Endothelial cell of umbilical vein (primary cell): Measurements from ENCODE around the gene FSIP1. TPM values are rescaled to one million over a fixed set of nuclear protein-coding genes. Genes with fewer than 3 reads are reported as not detected.

Experiments
- BruUV-seq: library from RNA; stranded (reverse); fragments of 400-500 nt; replicated peaks from 2 replicates; lab custom pipeline; 2021; lab: Mats Ljungman, UMichigan
- CTCF ChIA-PET: fragments of 300-600, 350-600 bp; sonication (Branson Sonifier 250); formaldehyde crosslinking; loops from one replicate; lab custom pipeline; 2021; ENCODE audit warnings: antibody characterized with exemption, inconsistent platforms; lab: Charles Lee
- POLR2A ChIA-PET: fragments of 300-600, 350-600 bp; sonication (Branson Sonifier 250); formaldehyde crosslinking; loops from one replicate; lab custom pipeline; 2021; ENCODE audit warnings: antibody characterized with exemption, inconsistent platforms; lab: Charles Lee
- DNase-seq: peaks from one replicate; pipeline ENCODE4 v3.0.0-alpha.2; 2011; ENCODE audit warnings: low read depth, low spot score
- FAIRE-seq: peaks from 2 replicates; lab custom pipeline; 2011; peaks lifted over from hg19 to GRCh38; lab: Jason Lieb, UNC
- H2AFZ ChIP-seq: 2 replicates; pipeline ENCODE4 v1.6.0; 2012; ENCODE audit warnings: low read depth, low read length, control low read depth, inconsistent platforms
- H3K27ac ChIP-seq: 2 replicates; pipeline ENCODE4 v1.5.1; 2011; ENCODE audit warnings: low read depth, mild to moderate bottlenecking, control low read depth, low read length, moderate library complexity; ENCODE audit not compliant: insufficient read depth
- H3K27me3 ChIP-seq, 2 experiments: 2 replicates each; pipeline versions ENCODE4 v1.6.0 to v1.6.1; 2011; ENCODE audit warnings: low read length in 2 of 2, mixed read lengths in 1 of 2; ENCODE audit not compliant: control insufficient read depth in 2 of 2, insufficient read depth in 2 of 2
- H3K36me3 ChIP-seq, 2 experiments: 2 replicates in 1 of 2; 3 replicates in 1 of 2; pipeline ENCODE4 v1.5.1; 2011; ENCODE audit warnings: low read length in 2 of 2, mild to moderate bottlenecking in 1 of 2, moderate library complexity in 1 of 2; ENCODE audit not compliant: control insufficient read depth in 2 of 2, insufficient read depth in 2 of 2; ENCODE audit errors: extremely low read depth in 1 of 2
- H3K4me1 ChIP-seq: 3 replicates; pipeline ENCODE4 v1.5.1; 2011; ENCODE audit warnings: mild to moderate bottlenecking, low read length; ENCODE audit not compliant: control insufficient read depth, insufficient read depth; ENCODE audit errors: extremely low read depth
- H3K4me2 ChIP-seq: 2 replicates; pipeline ENCODE4 v1.6.1; 2011; ENCODE audit warnings: low read length, control low read depth, mixed read lengths; ENCODE audit not compliant: insufficient read depth
- H3K4me3 ChIP-seq, 3 experiments: fragments of 200-600 bp in 1 of 3; sonication (generic), shearing (Covaris generic) in 1 of 3; replicated peaks in 1 of 3; 2 replicates each; pipeline ENCODE4 v1.5.1; 2011 to 2016; ENCODE audit warnings: control low read depth in 3 of 3, low read length in 3 of 3, mild to moderate bottlenecking in 2 of 3, inconsistent platforms in 1 of 3, low read depth in 1 of 3, moderate library complexity in 1 of 3; ENCODE audit not compliant: insufficient read depth in 1 of 3
- H3K79me2 ChIP-seq: 2 replicates; pipeline ENCODE4 v1.6.0; 2012; ENCODE audit warnings: low read length, inconsistent platforms; ENCODE audit not compliant: control insufficient read depth, insufficient read depth
- H3K9ac ChIP-seq: replicated peaks from 2 replicates; pipeline ENCODE3; 2011; ENCODE audit warnings: low read length, control low read depth; ENCODE audit not compliant: insufficient read depth; ENCODE audit errors: extremely low read depth
- H3K9me1 ChIP-seq: replicated peaks from 3 replicates; pipeline ENCODE4 v1.6.0; 2011; ENCODE audit warnings: mild to moderate bottlenecking, low read length; ENCODE audit not compliant: control insufficient read depth, insufficient read depth; ENCODE audit errors: extremely low read depth
- H3K9me3 ChIP-seq: replicated peaks from 2 replicates; pipeline ENCODE4 v1.5.1; 2012; ENCODE audit warnings: low read length, inconsistent platforms; ENCODE audit not compliant: control insufficient read depth, insufficient read depth
- H4K20me1 ChIP-seq: replicated peaks from 2 replicates; pipeline ENCODE3; 2011; ENCODE audit warnings: mild to moderate bottlenecking, low read length; ENCODE audit not compliant: control insufficient read depth, insufficient read depth; ENCODE audit errors: extremely low read depth
- EZH2 ChIP-seq: IDR thresholded peaks from 2 replicates; pipeline ENCODE4 v1.6.1; 2012; ENCODE audit warnings: borderline replicate concordance, low read depth, mild to moderate bottlenecking, moderate library complexity, low read length, inconsistent platforms; ENCODE audit not compliant: severe bottlenecking
- FOS ChIP-seq: IDR thresholded peaks from 2 replicates; pipeline ENCODE4 v1.6.1; 2011; ENCODE audit warnings: mild to moderate bottlenecking, low read length, moderate library complexity, borderline replicate concordance; ENCODE audit not compliant: insufficient read depth
- GATA2 ChIP-seq: IDR thresholded peaks from 2 replicates; pipeline ENCODE4 v1.7.0; 2011; ENCODE audit warnings: low read depth, mild to moderate bottlenecking, moderate library complexity, mixed read lengths, low read length; ENCODE audit not compliant: insufficient read length, insufficient read depth
- JUN ChIP-seq: IDR thresholded peaks from 2 replicates; pipeline ENCODE4 v1.6.1; 2011; ENCODE audit warnings: borderline replicate concordance, low read depth; ENCODE audit not compliant: insufficient read length, insufficient read depth
- MYC ChIP-seq: IDR thresholded peaks from one replicate; pipeline ENCODE4 v1.6.1; 2011; ENCODE audit warnings: mild to moderate bottlenecking, low read depth, low read length
- POLR2A ChIP-seq: IDR thresholded peaks from 2 replicates; pipeline ENCODE4 v1.6.1; 2012; ENCODE audit warnings: low read depth, mild to moderate bottlenecking, control low read depth, low read length
- POLR2AphosphoS5 ChIP-seq: IDR thresholded peaks from 2 replicates; pipeline ENCODE4 v1.6.1; 2012; ENCODE audit warnings: low read depth, mild to moderate bottlenecking, control low read depth, low read length, moderate library complexity; ENCODE audit not compliant: insufficient read depth
- dilution Hi-C: fragments of 300-500 bp; cut with MboI; formaldehyde crosslinking; loops from one replicate; pipeline ENCODE4 v1.15.0; 2019; ENCODE audit warnings: low sequenced_read_pairs; ENCODE audit not compliant: extremely low pct_ligation_motif_present
- intact Hi-C: fragments of 100-400 bp; cut with micrococcal nuclease; formaldehyde crosslinking; loops from one replicate; pipeline ENCODE4 v1.10.0; 2022
- polyA plus RNA-seq, 4 experiments: library from polyadenylated mRNA; depleted of rRNA in 3 of 4; stranded (reverse) in 3 of 4; unstranded in 1 of 4; fragments of >200 nt; gene quantifications; 2 replicates each; pipeline versions ENCODE4 v1.2.1 to v1.2.3, GENCODE V29; 2011 to 2012; ENCODE audit warnings: missing spikeins in 1 of 4
- total RNA-seq: library from RNA; stranded (reverse); gene quantifications from 2 replicates; pipeline ENCODE4 v1.2.3, GENCODE V29; 2021
- TF ChIP-seq, protein P1 (sequence below), 2 donors: IDR thresholded peaks; 1 replicate in 1 of 2; 2 replicates in 1 of 2; pipeline ENCODE4 v1.5.1; 2011; ENCODE audit warnings: low read length in 2 of 2, mild to moderate bottlenecking in 2 of 2, moderate library complexity in 2 of 2, control low read depth in 1 of 2, inconsistent platforms in 1 of 2, low read depth in 1 of 2; ENCODE audit not compliant: insufficient read depth in 1 of 2; ENCODE audit errors: extremely low read depth in 1 of 2
- TF ChIP-seq, protein P2 (sequence below): IDR thresholded peaks from 2 replicates; pipeline ENCODE4 v1.6.1; 2011; ENCODE audit not compliant: insufficient read depth, insufficient read length

FSIP1 gene
- total and polyA plus RNA-seq, 2 donors (not counting 3 experiments of a cell fraction or from before 2014, with no cell fraction given) = 0.23 to 1.1 TPM

- Histone ChIP-seq H3K4me2 (peak overlapping the region; percentile 6), H3K79me2 (peaks cover 43% of the 10 kb centered on the region), H3K9ac (peak overlapping the region; percentile 99), H3K27ac (no peak overlapping the region), H3K9me3 (no peaks in the 10 kb centered on the region), H3K4me1 (peaks cover 19% of the 10 kb centered on the region), H3K27me3 (no peaks in the 10 kb centered on the region), H3K4me3 (peak overlapping the region in 2 of 3 experiments; percentile 97 to 98), H3K36me3 (peaks cover 69 to 94% of the 10 kb centered on the region in 2 experiments), H4K20me1 (peaks cover 2% of the 10 kb centered on the region), H2AFZ (no peak overlapping the region), H3K9me1 (no peaks in the 10 kb centered on the region)
- ChIA-PET CTCF (interaction anchor here (1.8 kb wide), 1 partner anchor 168 kb away, joined by 6 read pairs; no protein-coding TSS in a partner anchor), POLR2A (interaction anchor here (1.2 to 9.9 kb wide), 2 partner anchors 459 to 595 kb away, joined by 3 to 118 read pairs; no protein-coding TSS in a partner anchor)
- TF ChIP-seq GATA2 (no peak), POLR2AphosphoS5 (peak; percentile 85), POLR2A (peak; percentile 80)
- dilution Hi-C loops (no loop called here), intact Hi-C loops (no loop called here)
- BruUV-seq = TSS peak; percentile 0
- DNase-seq (peak; percentile 66), FAIRE-seq (no peak)
Observed at GRCh38 chr15:39588531-39589192, 194.0 kb downstream of the FSIP1 start.

GRCh38 chr15:39587731-39588530, 194.7 kb downstream of the FSIP1 start:
- TF ChIP-seq, protein P1, sequence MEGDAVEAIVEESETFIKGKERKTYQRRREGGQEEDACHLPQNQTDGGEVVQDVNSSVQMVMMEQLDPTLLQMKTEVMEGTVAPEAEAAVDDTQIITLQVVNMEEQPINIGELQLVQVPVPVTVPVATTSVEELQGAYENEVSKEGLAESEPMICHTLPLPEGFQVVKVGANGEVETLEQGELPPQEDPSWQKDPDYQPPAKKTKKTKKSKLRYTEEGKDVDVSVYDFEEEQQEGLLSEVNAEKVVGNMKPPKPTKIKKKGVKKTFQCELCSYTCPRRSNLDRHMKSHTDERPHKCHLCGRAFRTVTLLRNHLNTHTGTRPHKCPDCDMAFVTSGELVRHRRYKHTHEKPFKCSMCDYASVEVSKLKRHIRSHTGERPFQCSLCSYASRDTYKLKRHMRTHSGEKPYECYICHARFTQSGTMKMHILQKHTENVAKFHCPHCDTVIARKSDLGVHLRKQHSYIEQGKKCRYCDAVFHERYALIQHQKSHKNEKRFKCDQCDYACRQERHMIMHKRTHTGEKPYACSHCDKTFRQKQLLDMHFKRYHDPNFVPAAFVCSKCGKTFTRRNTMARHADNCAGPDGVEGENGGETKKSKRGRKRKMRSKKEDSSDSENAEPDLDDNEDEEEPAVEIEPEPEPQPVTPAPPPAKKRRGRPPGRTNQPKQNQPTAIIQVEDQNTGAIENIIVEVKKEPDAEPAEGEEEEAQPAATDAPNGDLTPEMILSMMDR (IDR thresholded peaks at IDR 0.05; ENCODE audit: extremely low read depth in 1 of 2, insufficient read depth in 1 of 2, low read depth in 1 of 2, low read length in 2 of 2) = no peak
- TF ChIP-seq POLR2A (peak; percentile 2), FOS (no peak), JUN (no peak), GATA2 (no peak), EZH2 (no peak), POLR2AphosphoS5 (peak; percentile 34), MYC (no peak)
- TF ChIP-seq, protein P2, sequence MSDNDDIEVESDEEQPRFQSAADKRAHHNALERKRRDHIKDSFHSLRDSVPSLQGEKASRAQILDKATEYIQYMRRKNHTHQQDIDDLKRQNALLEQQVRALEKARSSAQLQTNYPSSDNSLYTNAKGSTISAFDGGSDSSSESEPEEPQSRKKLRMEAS = no peak
- Histone ChIP-seq H3K4me3 (peak overlapping the region in 2 of 3 experiments; percentile 97 to 98), H3K27ac (peak overlapping the region; percentile 25), H3K9me3 (no peaks in the 10 kb centered on the region), H3K9ac (peak overlapping the region; percentile 99), H3K36me3 (peaks cover 64 to 91% of the 10 kb centered on the region in 2 experiments), H3K79me2 (peaks cover 51% of the 10 kb centered on the region), H2AFZ (no peak overlapping the region), H3K4me1 (peaks cover 19% of the 10 kb centered on the region), H3K4me2 (peak overlapping the region; percentile 50), H3K9me1 (no peaks in the 10 kb centered on the region), H3K27me3 (no peaks in the 10 kb centered on the region), H4K20me1 (peaks cover 5% of the 10 kb centered on the region)
- FAIRE-seq (no peak), DNase-seq (peak; percentile 69)
- dilution Hi-C loops = no loop called here
- intact Hi-C loops = no loop called here
- ChIA-PET POLR2A (interaction anchor here (0.5 to 9.9 kb wide), 5 partner anchors 336 to 594 kb away, joined by 3 to 118 read pairs (median 3); no protein-coding TSS in a partner anchor), CTCF (interaction anchor here (1.8 kb wide), 1 partner anchor 169 kb away, joined by 6 read pairs; no protein-coding TSS in a partner anchor)
- BruUV-seq = no TSS peak
